Amniotic stem cell (primary cell): Measurements from ENCODE around the gene SIDT1.
"Not testable (repeated sequence)": the region's sequence is repeated elsewhere in the genome, so short reads cannot be mapped to it uniquely, and the experiment has no call there.

Experiments used
- DNase-seq: peaks from one replicate; lab custom pipeline; 2025; lab: John Stamatoyannopoulos, UW

SIDT1 gene

GRCh38 chr3:113634782-113635474, 102.6 kb downstream of the SIDT1 start:
- no peak for DNase-seq

- DNase-seq: not testable (repeated sequence)
Measured at GRCh38 chr3:113636034-113636433, 103.7 kb downstream of the SIDT1 start.

- DNase-seq: no peak
Measured at GRCh38 chr3:113637756-113638155, 105.4 kb downstream of the SIDT1 start.

- DNase-seq: no peak
Measured at GRCh38 chr3:113638910-113639309, 106.6 kb downstream of the SIDT1 start.

GRCh38 chr3:113643583-113643982, 111.2 kb downstream of the SIDT1 start:
- DNase-seq: no peak

GRCh38 chr3:113648524-113648923, 116.2 kb downstream of the SIDT1 start:
- DNase-seq: no peak

- no peak for DNase-seq
Measured at GRCh38 chr3:113649174-113649845, 117.0 kb downstream of the SIDT1 start.

GRCh38 chr3:113654310-113654709, 122.0 kb downstream of the SIDT1 start:
- no peak for DNase-seq

- DNase-seq: no peak
Measured at GRCh38 chr3:113654851-113655250, 122.5 kb downstream of the SIDT1 start.

- DNase-seq: no peak
Measured at GRCh38 chr3:113658107-113658506, 125.8 kb downstream of the SIDT1 start.

GRCh38 chr3:113659101-113659541, 126.8 kb downstream of the SIDT1 start:
- no peak for DNase-seq

GRCh38 chr3:113659996-113660395, 127.6 kb downstream of the SIDT1 start:
- no peak for DNase-seq

- no peak for DNase-seq
Measured at GRCh38 chr3:113660458-113660857, 128.1 kb downstream of the SIDT1 start.

- DNase-seq: no peak
Measured at GRCh38 chr3:113660896-113661295, 128.5 kb downstream of the SIDT1 start.

- DNase-seq: no peak
Measured at GRCh38 chr3:113662824-113663223, 130.5 kb downstream of the SIDT1 start.

- no peak for DNase-seq
Measured at GRCh38 chr3:113663324-113663750, 131.0 kb downstream of the SIDT1 start.

GRCh38 chr3:113663761-113664160, 131.4 kb downstream of the SIDT1 start:
- no peak for DNase-seq

GRCh38 chr3:113664523-113665094, 132.3 kb downstream of the SIDT1 start:
- DNase-seq: no peak

GRCh38 chr3:113668015-113668414, 135.7 kb downstream of the SIDT1 start:
- no peak for DNase-seq

GRCh38 chr3:113673593-113673992, 141.2 kb downstream of the SIDT1 start:
- DNase-seq: no peak

- DNase-seq: no peak
Measured at GRCh38 chr3:113676261-113676660, 143.9 kb downstream of the SIDT1 start.

- no peak for DNase-seq
Measured at GRCh38 chr3:113677737-113678136, 145.4 kb downstream of the SIDT1 start.

- DNase-seq: no peak
Measured at GRCh38 chr3:113678773-113679172, 146.4 kb downstream of the SIDT1 start.
